HFFc6 (cell line): Measurements from ENCODE around the gene LILRA1. TPM values are rescaled to one million over a fixed set of nuclear protein-coding genes. Genes with fewer than 3 reads are reported as not detected.

ENCODE experiments used
- DNase-seq: peaks from one replicate; pipeline ENCODE4 v3.0.0-alpha.2; 2018
- H3K27ac Mint-ChIP-seq: 2 replicates; pipeline ENCODE4 v1.8.0; 2020; ENCODE audit warnings: mild to moderate bottlenecking, mixed read lengths
- H3K27me3 Mint-ChIP-seq: 2 replicates; pipeline ENCODE4 v1.8.0; 2021; ENCODE audit warnings: mild to moderate bottlenecking, moderate library complexity, mixed read lengths; ENCODE audit not compliant: insufficient read depth
- H3K36me3 Mint-ChIP-seq: 2 replicates; pipeline ENCODE4 v1.8.0; 2021; ENCODE audit warnings: low read depth, mixed read lengths
- H3K4me1 Mint-ChIP-seq: 2 replicates; pipeline ENCODE4 v1.8.0; 2020; ENCODE audit warnings: low read depth, mixed read lengths
- H3K4me3 Mint-ChIP-seq: 2 replicates; pipeline ENCODE4 v1.8.0; 2020; ENCODE audit warnings: mild to moderate bottlenecking, moderate library complexity, mixed read lengths
- H3K9me3 Mint-ChIP-seq: 2 replicates; pipeline ENCODE4 v1.8.0; 2020; ENCODE audit warnings: mild to moderate bottlenecking, mixed read lengths
- CTCF ChIP-seq: fragments of 200-600 bp; sonication (generic); IDR thresholded peaks from 2 replicates; pipeline ENCODE4 v1.5.0; 2021; ENCODE audit warnings: antibody characterized with exemption, mild to moderate bottlenecking
- total RNA-seq, 6 experiments: library from RNA; stranded (reverse); fragmentation: NEBNext Ultra II Directional; extraction: Animal tissue kit (Norgen Biotek cat#: 25700); gene quantifications; 2 replicates in 1 of 6; 3 replicates in 5 of 6; pipeline ENCODE4 v1.2.3, GENCODE V29; 2021

Gene LILRA1
- total RNA-seq, 6 experiments from 2014 or later: not detected

GRCh38 chr19:54606891-54607784 is 13.7 kb downstream of the LILRA1 start:
- H3K4me3 Mint-ChIP-seq: no peak overlapping the region
- peaks cover 16% of the 10 kb centered on the region for H3K36me3 Mint-ChIP-seq
- no peaks in the 10 kb centered on the region for H3K4me1 Mint-ChIP-seq
- peaks cover 2% of the 10 kb centered on the region for H3K27me3 Mint-ChIP-seq
- TF ChIP-seq CTCF: no peak
- no peak overlapping the region for H3K27ac Mint-ChIP-seq
- no peak for DNase-seq
- peaks cover 71% of the 10 kb centered on the region for H3K9me3 Mint-ChIP-seq

GRCh38 chr19:54607785-54608150 is 14.3 kb downstream of the LILRA1 start:
- H3K27ac Mint-ChIP-seq: no peak overlapping the region
- H3K27me3 Mint-ChIP-seq: peaks cover 2% of the 10 kb centered on the region
- no peak overlapping the region for H3K4me3 Mint-ChIP-seq
- peaks cover 75% of the 10 kb centered on the region for H3K9me3 Mint-ChIP-seq
- H3K36me3 Mint-ChIP-seq: peaks cover 16% of the 10 kb centered on the region
- no peak for DNase-seq
- no peaks in the 10 kb centered on the region for H3K4me1 Mint-ChIP-seq
- no peak for TF ChIP-seq CTCF

GRCh38 chr19:54608205-54608604 is 14.8 kb downstream of the LILRA1 start:
- H3K4me3 Mint-ChIP-seq: no peak overlapping the region
- no peak overlapping the region for H3K27ac Mint-ChIP-seq
- H3K36me3 Mint-ChIP-seq: peaks cover 16% of the 10 kb centered on the region
- no peak for DNase-seq
- peaks cover 77% of the 10 kb centered on the region for H3K9me3 Mint-ChIP-seq
- H3K4me1 Mint-ChIP-seq: no peaks in the 10 kb centered on the region
- peaks cover 2% of the 10 kb centered on the region for H3K27me3 Mint-ChIP-seq
- TF ChIP-seq CTCF: no peak

- H3K4me3 Mint-ChIP-seq: no peak overlapping the region
These were observed 15.4 kb downstream of the LILRA1 start for GRCh38 chr19:54608792-54609191.

GRCh38 chr19:54609356-54609791 is 15.9 kb downstream of the LILRA1 start:
- Mint-ChIP-seq H3K4me3 (no peak overlapping the region), H3K4me1 (no peaks in the 10 kb centered on the region), H3K36me3 (peaks cover 16% of the 10 kb centered on the region), H3K27me3 (peaks cover 2% of the 10 kb centered on the region), H3K27ac (no peak overlapping the region), H3K9me3 (peaks cover 83% of the 10 kb centered on the region)
- no peak for TF ChIP-seq CTCF
- DNase-seq: no peak

More at GRCh38 chr19:54608792-54609191, 15.4 kb downstream of the LILRA1 start:
- no peak for TF ChIP-seq CTCF
- peaks cover 81% of the 10 kb centered on the region for H3K9me3 Mint-ChIP-seq
- no peaks in the 10 kb centered on the region for H3K4me1 Mint-ChIP-seq
- DNase-seq: no peak
- no peak overlapping the region for H3K27ac Mint-ChIP-seq
- H3K36me3 Mint-ChIP-seq: peaks cover 16% of the 10 kb centered on the region
- H3K27me3 Mint-ChIP-seq: peaks cover 2% of the 10 kb centered on the region
